Forelimb muscle (tissue), 1 donor: ENCODE results near the gene TAPT1. TPM values are rescaled to one million over a fixed set of nuclear protein-coding genes. Genes with fewer than 3 reads are reported as not detected.

Source experiments
- DNase-seq: peaks from one replicate; pipeline ENCODE4 v3.0.0-alpha.2; 2013; ENCODE audit warnings: low read depth
- polyA plus RNA-seq: library from polyadenylated mRNA; unstranded; fragments of 120-200 nt; gene quantifications from one replicate; pipeline ENCODE4 v1.2.1, GENCODE V29; 2013; ENCODE audit not compliant: insufficient read length

Gene TAPT1
- polyA plus RNA-seq, 1 donor, result 34.6 TPM

GRCh38 chr4:16250661-16251365 lies 24.5 kb upstream of the TAPT1 start:
- no peak for DNase-seq

GRCh38 chr4:16248605-16249004 lies 22.3 kb upstream of the TAPT1 start:
- DNase-seq, result no peak

GRCh38 chr4:16245241-16245640 lies 19.0 kb upstream of the TAPT1 start:
- DNase-seq, result no peak

GRCh38 chr4:16243285-16243684 lies 17.0 kb upstream of the TAPT1 start:
- DNase-seq, result no peak

- no peak for DNase-seq
Observed at GRCh38 chr4:16240300-16240699, 14.0 kb upstream of the TAPT1 start.

- DNase-seq, result no peak
Observed at GRCh38 chr4:16239086-16239485, 12.8 kb upstream of the TAPT1 start.

- no peak for DNase-seq
Observed at GRCh38 chr4:16238327-16238726, 12.1 kb upstream of the TAPT1 start.

GRCh38 chr4:16237715-16238114 lies 11.4 kb upstream of the TAPT1 start:
- DNase-seq, result no peak

- DNase-seq, result no peak
Observed at GRCh38 chr4:16236402-16237023, 10.2 kb upstream of the TAPT1 start.

GRCh38 chr4:16235209-16235608 lies 8.9 kb upstream of the TAPT1 start:
- no peak for DNase-seq

- DNase-seq, result no peak
Observed at GRCh38 chr4:16233569-16234177, 7.4 kb upstream of the TAPT1 start.

GRCh38 chr4:16231570-16232245 lies 5.4 kb upstream of the TAPT1 start:
- DNase-seq, result no peak

- no peak for DNase-seq
Observed at GRCh38 chr4:16230308-16230707, 4.0 kb upstream of the TAPT1 start.

- DNase-seq, result no peak
Observed at GRCh38 chr4:16229604-16230003, 3.3 kb upstream of the TAPT1 start.

- no peak for DNase-seq
Observed at GRCh38 chr4:16227462-16227868, 1.2 kb upstream of the TAPT1 start.

- no peak for DNase-seq
Observed at GRCh38 chr4:16226816-16227461, 668 bp upstream of the TAPT1 start.

- DNase-seq, result no peak
Observed at GRCh38 chr4:16225167-16225862, 956 bp downstream of the TAPT1 start.

GRCh38 chr4:16224264-16225166 lies 1.8 kb downstream of the TAPT1 start:
- no peak for DNase-seq

- DNase-seq, result no peak
Observed at GRCh38 chr4:16222957-16223527, 3.2 kb downstream of the TAPT1 start.

GRCh38 chr4:16218950-16219349 lies 7.3 kb downstream of the TAPT1 start:
- no peak for DNase-seq
